Hepatocyte (in vitro differentiated cells): Measurements from ENCODE around the gene WDR88.

Experiments
- CTCF ChIP-seq: fragments of 200-600 bp; sonication (generic); IDR thresholded peaks from 2 replicates; pipeline ENCODE4 v1.5.1; 2016; ENCODE audit warnings: antibody characterized with exemption, mild to moderate bottlenecking; ENCODE audit not compliant: poor library complexity
- EZH2 ChIP-seq: fragments of 200-600 bp; sonication (generic); IDR thresholded peaks from 2 replicates; pipeline ENCODE4 v1.6.1; 2016; ENCODE audit warnings: antibody characterized with exemption, mild to moderate bottlenecking, borderline replicate concordance
- EZH2phosphoT487 ChIP-seq: fragments of 200-600 bp; sonication (generic); IDR thresholded peaks from one replicate; pipeline ENCODE4 v1.6.1; 2018; ENCODE audit warnings: antibody characterized with exemption, mild to moderate bottlenecking, low read depth, moderate library complexity; ENCODE audit not compliant: unreplicated experiment, severe bottlenecking

GRCh38 chr19:33163481-33163880 lies 31.6 kb downstream of the WDR88 start:
- no peak for TF ChIP-seq CTCF
- no peak for TF ChIP-seq EZH2phosphoT487
- no peak for TF ChIP-seq EZH2
